Endothelial cell (in vitro differentiated cells): ENCODE results near the gene ANKRD29. TPM values are rescaled to one million over a fixed set of nuclear protein-coding genes. Genes with fewer than 3 reads are reported as not detected.

ENCODE experiments used
- DNase-seq: peaks from one replicate; pipeline ENCODE4 v3.0.0; 2021; ENCODE audit warnings: low spot score
- H3K27ac Mint-ChIP-seq: one replicate; pipeline ENCODE4 v1.8.0; 2021; ENCODE audit warnings: mixed read lengths, inconsistent platforms; ENCODE audit not compliant: unreplicated experiment
- H3K27me3 Mint-ChIP-seq: one replicate; pipeline ENCODE4 v1.8.0; 2021; ENCODE audit warnings: mild to moderate bottlenecking, moderate library complexity, mixed read lengths, inconsistent platforms; ENCODE audit not compliant: unreplicated experiment
- H3K36me3 Mint-ChIP-seq: one replicate; pipeline ENCODE4 v1.8.0; 2021; ENCODE audit warnings: mild to moderate bottlenecking, low read depth, mixed read lengths, inconsistent platforms; ENCODE audit not compliant: unreplicated experiment
- H3K4me1 Mint-ChIP-seq: one replicate; pipeline ENCODE4 v1.8.0; 2021; ENCODE audit warnings: mild to moderate bottlenecking, mixed read lengths, inconsistent platforms; ENCODE audit not compliant: unreplicated experiment
- H3K4me3 Mint-ChIP-seq: one replicate; pipeline ENCODE4 v1.8.0; 2021; ENCODE audit warnings: mild to moderate bottlenecking, mixed read lengths, inconsistent platforms; ENCODE audit not compliant: unreplicated experiment
- H3K9me3 Mint-ChIP-seq: one replicate; pipeline ENCODE4 v1.8.0; 2021; ENCODE audit warnings: mixed read lengths, inconsistent platforms; ENCODE audit not compliant: unreplicated experiment
- CTCF ChIP-seq: fragments of 200-600 bp; sonication (generic); IDR thresholded peaks from one replicate; pipeline ENCODE4 v1.5.0; 2021; ENCODE audit warnings: antibody characterized with exemption; ENCODE audit not compliant: unreplicated experiment
- total RNA-seq: library from RNA; stranded (reverse); fragmentation: NEBNext Ultra II Directional; extraction: Animal tissue kit (Norgen Biotek cat#: 25700); gene quantifications from one replicate; pipeline ENCODE4 v1.2.1, GENCODE V29; 2021; ENCODE audit not compliant: unreplicated experiment

ANKRD29 gene
- total RNA-seq, 1 donor from 2014 or later, result not detected

- no peak for TF ChIP-seq CTCF
- Mint-ChIP-seq H3K4me1 (no peaks in the 10 kb centered on the region), H3K36me3 (no peaks in the 10 kb centered on the region), H3K27ac (no peak overlapping the region), H3K27me3 (peaks cover 3% of the 10 kb centered on the region), H3K9me3 (no peaks in the 10 kb centered on the region), H3K4me3 (no peak overlapping the region)
- no peak for DNase-seq
Measured at GRCh38 chr18:23635283-23636070, 27.2 kb downstream of the ANKRD29 start.

DNA sequence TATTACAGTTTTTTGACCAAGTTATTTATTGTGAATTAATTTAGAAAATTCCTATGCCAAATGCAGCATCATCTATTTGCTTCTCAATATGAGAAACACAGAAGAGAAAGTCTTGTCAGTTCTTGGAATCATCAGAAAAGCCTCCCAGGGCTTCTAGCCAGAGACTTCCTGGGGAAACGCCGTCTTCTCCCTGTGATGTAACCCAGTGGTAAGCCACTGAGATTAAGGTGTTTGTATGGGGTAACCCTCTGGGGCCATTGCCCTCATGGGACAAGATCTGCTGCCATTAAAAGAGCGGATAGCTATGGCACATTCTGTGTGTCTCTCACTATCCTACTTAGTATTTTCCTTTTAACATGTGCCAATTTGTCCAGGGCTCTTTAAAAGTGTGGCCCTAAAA, 28.0 kb downstream of the ANKRD29 start:
- Mint-ChIP-seq H3K36me3 (no peaks in the 10 kb centered on the region), H3K27ac (no peak overlapping the region), H3K9me3 (no peaks in the 10 kb centered on the region), H3K4me3 (no peak overlapping the region), H3K4me1 (no peaks in the 10 kb centered on the region), H3K27me3 (peaks cover 2% of the 10 kb centered on the region)
- TF ChIP-seq CTCF, result no peak
- no peak for DNase-seq

GRCh38 chr18:23632615-23633014, 30.1 kb downstream of the ANKRD29 start:
- no peaks in the 10 kb centered on the region for H3K4me1 Mint-ChIP-seq
- H3K27me3 Mint-ChIP-seq, result peaks cover 2% of the 10 kb centered on the region
- TF ChIP-seq CTCF, result no peak
- H3K36me3 Mint-ChIP-seq, result no peaks in the 10 kb centered on the region
- no peaks in the 10 kb centered on the region for H3K9me3 Mint-ChIP-seq
- H3K4me3 Mint-ChIP-seq, result no peak overlapping the region
- DNase-seq, result no peak
- no peak overlapping the region for H3K27ac Mint-ChIP-seq

- no peak overlapping the region for H3K27ac Mint-ChIP-seq
- no peak for TF ChIP-seq CTCF
- no peak for DNase-seq
- no peaks in the 10 kb centered on the region for H3K36me3 Mint-ChIP-seq
- no peaks in the 10 kb centered on the region for H3K9me3 Mint-ChIP-seq
- H3K27me3 Mint-ChIP-seq, result peaks cover 2% of the 10 kb centered on the region
- no peak overlapping the region for H3K4me3 Mint-ChIP-seq
- no peaks in the 10 kb centered on the region for H3K4me1 Mint-ChIP-seq
Measured at GRCh38 chr18:23631746-23632145, 31.0 kb downstream of the ANKRD29 start.

- H3K4me3 Mint-ChIP-seq, result no peak overlapping the region
- no peaks in the 10 kb centered on the region for H3K4me1 Mint-ChIP-seq
- no peak overlapping the region for H3K27ac Mint-ChIP-seq
- no peak for TF ChIP-seq CTCF
- H3K9me3 Mint-ChIP-seq, result no peaks in the 10 kb centered on the region
- peaks cover 2% of the 10 kb centered on the region for H3K27me3 Mint-ChIP-seq
- no peaks in the 10 kb centered on the region for H3K36me3 Mint-ChIP-seq
- DNase-seq, result no peak
Measured at GRCh38 chr18:23631312-23631711, 31.4 kb downstream of the ANKRD29 start.
